DLD1 (cell line): ENCODE measurements around the gene PARD6B.
"Not testable (repeated sequence)": the region's sequence is repeated elsewhere in the genome, so short reads cannot be mapped to it uniquely, and the experiment has no call there.

ENCODE experiments used
- in situ Hi-C: cut with HindIII; loops from 2 replicates; pipeline ENCODE4 v1.10.0; 2017; ENCODE audit warnings: low sequenced_read_pairs

PARD6B gene

DNA sequence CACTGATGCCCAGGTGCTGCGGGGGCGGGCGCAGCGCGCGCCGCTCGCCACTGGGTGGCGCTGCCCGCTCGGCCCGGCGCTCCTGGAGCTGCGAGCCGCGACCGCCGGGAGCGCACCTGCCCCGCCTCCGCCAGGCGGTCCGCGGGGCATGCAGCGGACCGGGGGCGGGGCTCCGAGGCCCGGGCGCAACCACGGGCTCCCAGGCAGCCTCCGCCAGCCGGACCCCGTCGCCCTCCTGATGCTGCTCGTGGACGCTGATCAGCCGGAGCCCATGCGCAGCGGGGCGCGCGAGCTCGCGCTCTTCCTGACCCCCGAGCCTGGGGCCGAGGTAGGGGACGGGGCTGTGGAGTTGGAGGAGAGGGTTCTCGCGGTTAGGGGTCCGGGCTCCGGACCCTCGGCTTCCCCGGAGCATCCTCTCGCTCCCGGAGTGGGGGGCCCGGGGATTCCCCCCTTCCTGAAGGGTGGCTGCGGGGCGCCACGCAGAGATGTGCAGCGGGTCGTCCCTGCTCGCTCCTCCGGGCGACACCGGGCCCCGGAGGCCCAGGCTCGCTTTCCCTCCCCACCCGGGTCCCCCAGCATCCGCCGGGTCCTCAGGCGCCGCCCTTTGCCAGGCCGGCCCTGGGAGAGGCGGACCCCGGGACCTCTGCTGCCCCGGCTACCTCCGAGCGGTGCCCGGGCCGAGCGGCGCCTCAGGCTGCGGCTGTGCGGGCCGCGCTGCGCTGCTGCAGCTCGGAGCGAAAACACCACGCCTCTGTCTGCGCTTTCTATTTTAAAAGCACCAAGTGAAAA lies 63.7 kb downstream of the PARD6B start, which contains the start of gene BCAS4:
Gene BCAS4 (plus strand): TSS at position 216 of the 789 bp plus-strand sequence. CDS start 23 bp downstream, at position 239.
- in situ Hi-C loops = no loop called here

GRCh38 chr20:50797142-50797541 lies 65.8 kb downstream of the PARD6B start:
- in situ Hi-C loops = no loop called here

DNA sequence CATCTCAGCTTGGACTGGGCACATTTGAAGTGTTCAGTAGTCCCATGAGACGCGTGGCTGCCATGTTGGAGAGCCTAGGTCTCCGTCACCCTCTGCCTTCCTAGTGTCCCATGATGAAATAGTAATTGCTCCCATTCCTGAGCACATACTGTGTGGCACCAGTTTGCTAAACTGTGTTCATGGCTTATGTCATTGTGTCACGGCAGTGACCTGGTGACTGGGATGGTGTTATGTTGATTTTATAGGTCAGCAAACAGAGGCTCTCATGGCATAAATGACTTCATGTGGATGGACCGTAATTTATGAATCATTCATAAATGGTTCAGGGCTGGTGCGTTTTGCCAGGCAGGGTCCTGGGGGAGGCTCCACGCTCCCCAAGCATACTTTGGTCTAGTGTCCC lies 67.3 kb downstream of the PARD6B start:
- in situ Hi-C loops = no loop called here

- in situ Hi-C loops = no loop called here
Measured at GRCh38 chr20:50799176-50799889, 68.0 kb downstream of the PARD6B start.

- in situ Hi-C loops = no loop called here
Measured at GRCh38 chr20:50799890-50800550, 68.6 kb downstream of the PARD6B start.

GRCh38 chr20:50800986-50801746 lies 69.8 kb downstream of the PARD6B start:
- in situ Hi-C loops = not testable (repeated sequence)

DNA sequence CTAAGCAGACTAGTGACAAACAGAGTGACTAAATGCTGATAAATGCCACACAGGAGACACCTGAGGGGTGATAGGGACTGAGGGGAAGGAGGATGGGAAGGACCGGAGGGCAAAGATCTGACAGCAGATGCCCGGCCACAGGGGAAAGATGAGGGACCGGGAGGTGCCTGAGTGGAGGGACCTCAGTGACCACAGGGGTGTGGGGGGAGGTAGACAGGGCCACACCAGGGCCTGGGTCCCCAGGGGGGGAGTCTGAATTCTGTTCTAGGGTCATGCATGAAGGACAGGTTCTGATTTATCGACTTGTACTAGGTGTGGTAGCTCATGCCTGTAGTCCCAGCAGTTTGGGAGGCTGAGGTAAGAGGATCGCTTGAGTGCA lies 70.4 kb downstream of the PARD6B start:
- in situ Hi-C loops = no loop called here

GRCh38 chr20:50802289-50802688 lies 70.9 kb downstream of the PARD6B start:
- in situ Hi-C loops = no loop called here

DNA sequence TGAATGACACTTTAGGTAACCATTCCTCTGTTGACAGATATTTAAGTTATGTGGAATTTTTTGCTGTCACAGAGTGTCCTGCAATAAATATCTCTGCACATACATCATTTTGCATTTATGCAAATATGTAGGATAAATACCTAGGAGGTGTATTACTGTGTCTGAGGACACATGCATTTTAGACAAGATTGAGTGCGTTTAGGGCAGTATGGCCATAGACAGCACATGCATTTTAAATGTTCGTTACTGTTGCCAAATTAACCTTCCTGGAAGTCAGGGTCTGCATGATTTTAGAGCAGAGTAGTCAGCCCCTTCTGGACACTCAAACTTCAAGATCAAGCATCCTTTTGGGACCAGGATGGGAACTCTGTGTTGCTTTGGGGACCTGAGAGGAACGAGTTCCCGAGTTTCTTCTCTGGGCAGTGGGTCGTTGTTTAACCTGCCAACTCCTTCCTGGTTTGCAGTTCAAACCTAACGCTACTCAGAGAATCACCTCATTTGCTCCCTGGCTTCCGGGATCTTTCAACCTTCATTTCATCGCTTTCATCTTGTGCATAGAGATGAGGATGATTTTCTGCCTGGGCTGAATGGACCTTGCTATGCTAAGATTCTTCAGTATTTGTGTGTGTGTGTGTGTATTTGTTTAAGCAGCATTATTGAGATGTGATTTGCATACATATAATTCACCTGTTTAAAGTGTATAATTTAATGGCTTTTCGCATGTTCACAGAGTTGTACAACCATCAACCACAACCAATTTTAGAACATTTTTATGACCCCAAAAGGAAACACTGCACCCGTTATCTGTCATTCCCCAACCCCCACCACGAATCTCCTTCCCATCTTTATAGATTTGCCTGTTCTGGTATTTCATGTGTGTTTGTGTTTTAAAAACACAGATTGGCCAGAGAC lies 73.3 kb downstream of the PARD6B start:
- in situ Hi-C loops = no loop called here

DNA sequence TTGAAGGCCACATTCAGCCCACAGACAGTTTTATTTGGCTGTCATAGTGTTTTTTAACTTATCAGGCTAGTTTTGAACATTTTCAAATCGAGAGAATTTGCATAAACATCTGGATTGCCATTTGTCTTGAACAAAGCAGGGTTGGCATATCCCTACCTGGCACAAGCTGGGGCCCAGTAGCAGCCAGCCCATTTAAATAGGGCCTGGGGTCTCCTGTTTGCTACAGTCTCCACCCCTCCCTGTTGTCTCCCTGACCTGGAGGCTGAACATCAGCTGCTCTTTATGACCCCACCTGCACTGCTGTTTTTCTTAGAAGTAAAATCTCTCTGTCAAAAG lies 73.9 kb downstream of the PARD6B start:
- in situ Hi-C loops = no loop called here

DNA sequence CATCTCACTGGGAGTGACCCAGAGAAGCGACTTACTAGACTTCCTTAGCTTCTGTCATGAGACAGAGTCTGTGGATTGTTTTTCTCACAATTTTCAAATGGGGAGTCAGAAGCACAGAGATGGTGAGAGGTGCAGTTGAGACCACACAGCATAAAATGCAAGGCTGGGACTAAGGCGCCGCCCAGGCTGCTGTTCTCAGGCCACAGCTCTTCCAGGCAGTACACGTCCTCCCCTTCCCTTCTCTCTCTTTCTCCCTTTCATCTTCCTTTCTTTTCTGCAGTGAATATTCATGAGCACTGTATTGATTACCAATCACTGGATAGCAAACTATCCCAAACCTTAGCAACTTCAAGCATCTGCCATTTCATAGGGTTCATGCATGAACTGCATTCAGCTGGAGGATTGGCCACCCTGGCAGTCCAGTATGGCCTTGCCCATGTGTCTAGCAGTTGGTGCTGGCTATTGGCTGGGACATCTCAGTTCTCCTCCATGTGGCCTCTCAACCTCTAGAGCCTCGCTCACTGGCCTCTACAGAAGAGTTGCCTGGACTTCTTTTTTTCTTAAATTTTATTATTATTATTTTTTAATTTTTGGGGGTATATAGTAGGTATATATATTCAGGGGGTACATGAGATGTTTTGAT lies 74.9 kb downstream of the PARD6B start:
- in situ Hi-C loops = no loop called here
